ENCODE data around the gene SCMH1.

- no peak for TF ChIP-seq CTCF (IDR thresholded peaks at IDR 0.05; ENCODE audit: low read depth, low read length, missing input control)
- no peak for TF ChIP-seq SP1 (IDR thresholded peaks at IDR 0.05)
- TF ChIP-seq YY1 (IDR thresholded peaks at IDR 0.05), result no peak
- no peak for TF ChIP-seq JUND (IDR thresholded peaks at IDR 0.05)
- TF ChIP-seq RAD21 (IDR thresholded peaks at IDR 0.05), result no peak
- TF ChIP-seq RXRA (IDR thresholded peaks at IDR 0.05), result no peak
Measured at GRCh38 chr1:41151846-41152245, 90.3 kb downstream of the SCMH1 start.
